ENCODE data around the gene PSME4. TPM values are rescaled to one million over a fixed set of nuclear protein-coding genes. Genes with fewer than 3 reads are reported as not detected.
A peak's percentile ranks its signal among the peaks of the same experiment; 100 is the strongest.

The PSME4 gene
- total and polyA plus RNA-seq, 10 donors, result 34.1 to 88.1 (median 58.8) TPM

- Histone ChIP-seq H3K4me1 (peaks cover 0 to 10% (median 5%) of the 10 kb centered on the region in 6 donors), H3K27ac (no peak overlapping the region), H3K9me3 (no peaks in the 10 kb centered on the region), H3K36me3 (peaks cover 0 to 8% (median 0%) of the 10 kb centered on the region in 6 donors), H3K4me3 (no peak overlapping the region), H3K27me3 (replicated peaks in 1 of 7) (no peaks in the 10 kb centered on the region)
- no peak for DNase-seq
- no peak for TF ChIP-seq POLR2AphosphoS5 (IDR thresholded peaks at IDR 0.05)
- TF ChIP-seq POLR2A (IDR thresholded peaks at IDR 0.05), result no peak
- TF ChIP-seq CTCF (IDR thresholded peaks at IDR 0.05 in 8 of 11, conservative IDR thresholded peaks at IDR 0.05 in 3 of 11), result no peak
- 62 to 89% (median 72%) methylated on average over 3 of the region's 3 CpGs for WGBS, 5 donors
- intact Hi-C loops (cut with DNase I; ENCODE audit: low total_unique reads), result no loop called here
Observed at GRCh38 chr2:54000524-54000923, 29.7 kb upstream of the PSME4 start.

- DNase-seq, result no peak
- no peak for TF ChIP-seq POLR2A (IDR thresholded peaks at IDR 0.05)
- H3K9me3 ChIP-seq, result no peaks in the 10 kb centered on the region
- H3K4me1 ChIP-seq, result peaks cover 3 to 14% (median 5%) of the 10 kb centered on the region in 6 donors
- H3K27me3 ChIP-seq (replicated peaks in 1 of 7), result no peaks in the 10 kb centered on the region
- H3K27ac ChIP-seq, result no peak overlapping the region
- peaks cover 0 to 8% (median 0%) of the 10 kb centered on the region in 6 donors for H3K36me3 ChIP-seq
- no peak overlapping the region for H3K4me3 ChIP-seq
- intact Hi-C loops (cut with DNase I; ENCODE audit: low total_unique reads), result no loop called here
- WGBS, 5 donors, result 76 to 91% (median 85%) methylated on average over 1 of the region's 1 CpG
Observed at GRCh38 chr2:54000122-54000521, 29.3 kb upstream of the PSME4 start.

GRCh38 chr2:53998834-53999233 is 28.0 kb upstream of the PSME4 start:
- intact Hi-C loops (cut with DNase I; ENCODE audit: low total_unique reads), result no loop called here
- DNase-seq, result no peak
- 65 to 79% (median 73%) methylated on average over 3 of the region's 3 CpGs for WGBS, 5 donors
- H3K9me3 ChIP-seq, result no peaks in the 10 kb centered on the region
- H3K4me3 ChIP-seq, result no peak overlapping the region
- TF ChIP-seq CTCF (IDR thresholded peaks at IDR 0.05 in 8 of 11, conservative IDR thresholded peaks at IDR 0.05 in 3 of 11) (no peak), POLR2AphosphoS5 (IDR thresholded peaks at IDR 0.05) (no peak), POLR2A (IDR thresholded peaks at IDR 0.05) (no peak)
- H3K27me3 ChIP-seq (replicated peaks in 1 of 7), result no peaks in the 10 kb centered on the region
- peaks cover 0 to 8% (median 0%) of the 10 kb centered on the region in 6 donors for H3K36me3 ChIP-seq
- H3K27ac ChIP-seq, result no peak overlapping the region
- H3K4me1 ChIP-seq, result peaks cover 5 to 27% (median 17%) of the 10 kb centered on the region in 6 donors

- TF ChIP-seq POLR2AphosphoS5 (IDR thresholded peaks at IDR 0.05) (no peak), POLR2A (IDR thresholded peaks at IDR 0.05) (no peak), CTCF (IDR thresholded peaks at IDR 0.05 in 8 of 11, conservative IDR thresholded peaks at IDR 0.05 in 3 of 11) (no peak)
- no peaks in the 10 kb centered on the region for H3K9me3 ChIP-seq
- peak overlapping the region; percentile 30 to 78 (median 70) for H3K27ac ChIP-seq
- intact Hi-C loops (cut with DNase I; ENCODE audit: low total_unique reads), result no loop called here
- 47 to 69% (median 53%) methylated on average over 8 of the region's 8 CpGs for WGBS, 5 donors
- peak overlapping the region in 1 of 8 donors; percentile 26 for H3K4me3 ChIP-seq
- no peak for DNase-seq
- H3K36me3 ChIP-seq, result no peaks in the 10 kb centered on the region
- H3K27me3 ChIP-seq (replicated peaks in 1 of 7), result no peaks in the 10 kb centered on the region
- peaks cover 5 to 37% (median 21%) of the 10 kb centered on the region in 6 donors for H3K4me1 ChIP-seq
Observed at GRCh38 chr2:53994818-53995808, 24.3 kb upstream of the PSME4 start.

Data from spleen (tissue), 11 donors.